GM18526 (cell line): Measurements from ENCODE around the gene ATP8A2.

Experiments
- POLR2A ChIP-seq: IDR thresholded peaks from 3 replicates; pipeline ENCODE4 v1.6.1; 2011; ENCODE audit not compliant: insufficient read length; ENCODE audit errors: extremely low read depth

ATP8A2 gene

GRCh38 chr13:25885418-25885817 lies 513.6 kb downstream of the ATP8A2 start:
- no peak for TF ChIP-seq POLR2A

GRCh38 chr13:25886438-25887214 lies 514.9 kb downstream of the ATP8A2 start:
- no peak for TF ChIP-seq POLR2A

GRCh38 chr13:25887962-25888655 lies 516.3 kb downstream of the ATP8A2 start:
- TF ChIP-seq POLR2A: no peak

GRCh38 chr13:25890671-25891212 lies 519.0 kb downstream of the ATP8A2 start:
- no peak for TF ChIP-seq POLR2A

GRCh38 chr13:25898991-25899390 lies 527.2 kb downstream of the ATP8A2 start:
- no peak for TF ChIP-seq POLR2A

GRCh38 chr13:25899464-25899863 lies 527.7 kb downstream of the ATP8A2 start:
- no peak for TF ChIP-seq POLR2A

- TF ChIP-seq POLR2A: no peak
These were observed 528.2 kb downstream of the ATP8A2 start for GRCh38 chr13:25899952-25900351.

- TF ChIP-seq POLR2A: no peak
These were observed 529.9 kb downstream of the ATP8A2 start for GRCh38 chr13:25901460-25902376.

- no peak for TF ChIP-seq POLR2A
These were observed 530.7 kb downstream of the ATP8A2 start for GRCh38 chr13:25902455-25902854.

- no peak for TF ChIP-seq POLR2A
These were observed 531.1 kb downstream of the ATP8A2 start for GRCh38 chr13:25902891-25903341.

- no peak for TF ChIP-seq POLR2A
These were observed 533.1 kb downstream of the ATP8A2 start for GRCh38 chr13:25904830-25905229.

- no peak for TF ChIP-seq POLR2A
These were observed 533.8 kb downstream of the ATP8A2 start for GRCh38 chr13:25905611-25906010.

- TF ChIP-seq POLR2A: no peak
These were observed 534.5 kb downstream of the ATP8A2 start for GRCh38 chr13:25906191-25906661.

- TF ChIP-seq POLR2A: no peak
These were observed 536.6 kb downstream of the ATP8A2 start for GRCh38 chr13:25908366-25908765.

- no peak for TF ChIP-seq POLR2A
These were observed 538.5 kb downstream of the ATP8A2 start for GRCh38 chr13:25910243-25910642.
